Muscle layer of duodenum (tissue), 2 donors: Measurements from ENCODE around the gene PTPRD.
"Not testable (repeated sequence)": the region's sequence is repeated elsewhere in the genome, so short reads cannot be mapped to it uniquely, and the experiment has no call there.

Experiments used
- H3K27ac ChIP-seq: one replicate; pipeline ENCODE4 v1.7.0; 2013; ENCODE audit warnings: mild to moderate bottlenecking, low read length
- H3K27me3 ChIP-seq: one replicate; pipeline ENCODE4 v1.7.0; 2013; ENCODE audit warnings: low read depth, mild to moderate bottlenecking, control low read depth, low read length
- H3K36me3 ChIP-seq, 2 donors: one replicate each; pipeline ENCODE4 v1.7.0; 2013; ENCODE audit warnings: low read length in 2 of 2, control low read depth in 1 of 2, mild to moderate bottlenecking in 1 of 2; ENCODE audit not compliant: insufficient read depth in 2 of 2, control insufficient read depth in 1 of 2
- H3K4me1 ChIP-seq, 2 donors: one replicate each; pipeline ENCODE4 v1.7.0; 2013; ENCODE audit warnings: low read length in 2 of 2, mild to moderate bottlenecking in 2 of 2, control low read depth in 1 of 2, moderate library complexity in 1 of 2; ENCODE audit not compliant: insufficient read depth in 2 of 2, control insufficient read depth in 1 of 2
- H3K4me3 ChIP-seq, 2 donors: one replicate each; pipeline ENCODE4 v1.7.0; 2013; ENCODE audit warnings: low read length in 2 of 2, low read depth in 1 of 2, mild to moderate bottlenecking in 1 of 2
- H3K9me3 ChIP-seq, 2 donors: one replicate each; pipeline ENCODE4 v1.7.0; 2013; ENCODE audit warnings: low read length in 2 of 2, control low read depth in 1 of 2, mild to moderate bottlenecking in 1 of 2; ENCODE audit not compliant: control insufficient read depth in 1 of 2
- donor health status: healthy.

Gene PTPRD

GRCh38 chr9:8713811-8714165 lies 1899.0 kb downstream of the PTPRD start:
- Histone ChIP-seq H3K36me3 (no peaks in the 10 kb centered on the region), H3K4me1 (no peaks in the 10 kb centered on the region)

GRCh38 chr9:8713149-8713810 lies 1899.5 kb downstream of the PTPRD start:
- no peaks in the 10 kb centered on the region for H3K4me1 ChIP-seq
- no peak overlapping the region for H3K27ac ChIP-seq
- no peaks in the 10 kb centered on the region for H3K9me3 ChIP-seq
- no peaks in the 10 kb centered on the region for H3K27me3 ChIP-seq
- H3K4me3 ChIP-seq, result no peak overlapping the region
- no peaks in the 10 kb centered on the region for H3K36me3 ChIP-seq

More at GRCh38 chr9:8713811-8714165, 1899.0 kb downstream of the PTPRD start:
- H3K27ac ChIP-seq, result no peak overlapping the region
- no peaks in the 10 kb centered on the region for H3K9me3 ChIP-seq
- H3K4me3 ChIP-seq, result no peak overlapping the region
- no peaks in the 10 kb centered on the region for H3K27me3 ChIP-seq

GRCh38 chr9:8709731-8710130 lies 1903.1 kb downstream of the PTPRD start:
- Histone ChIP-seq H3K4me3 (no peak overlapping the region), H3K27me3 (no peaks in the 10 kb centered on the region), H3K9me3 (no peaks in the 10 kb centered on the region), H3K36me3 (no peaks in the 10 kb centered on the region), H3K27ac (no peak overlapping the region), H3K4me1 (no peaks in the 10 kb centered on the region)

GRCh38 chr9:8708728-8709127 lies 1904.1 kb downstream of the PTPRD start:
- Histone ChIP-seq H3K27me3 (no peaks in the 10 kb centered on the region), H3K9me3 (no peaks in the 10 kb centered on the region), H3K36me3 (no peaks in the 10 kb centered on the region), H3K4me1 (no peaks in the 10 kb centered on the region), H3K27ac (no peak overlapping the region), H3K4me3 (no peak overlapping the region)

GRCh38 chr9:8706998-8707397 lies 1905.8 kb downstream of the PTPRD start:
- no peak overlapping the region for H3K27ac ChIP-seq
- no peaks in the 10 kb centered on the region for H3K9me3 ChIP-seq
- no peak overlapping the region for H3K4me3 ChIP-seq
- no peaks in the 10 kb centered on the region for H3K36me3 ChIP-seq
- H3K27me3 ChIP-seq, result no peaks in the 10 kb centered on the region
- no peaks in the 10 kb centered on the region for H3K4me1 ChIP-seq

- H3K27me3 ChIP-seq, result no peaks in the 10 kb centered on the region
- no peak overlapping the region for H3K27ac ChIP-seq
- no peak overlapping the region for H3K4me3 ChIP-seq
- H3K9me3 ChIP-seq, result no peaks in the 10 kb centered on the region
- H3K36me3 ChIP-seq, result no peaks in the 10 kb centered on the region
- H3K4me1 ChIP-seq, result no peaks in the 10 kb centered on the region
Measured at GRCh38 chr9:8706531-8706930, 1906.3 kb downstream of the PTPRD start.

GRCh38 chr9:8705861-8706260 lies 1906.9 kb downstream of the PTPRD start:
- Histone ChIP-seq H3K36me3 (no peaks in the 10 kb centered on the region), H3K4me3 (no peak overlapping the region), H3K27ac (no peak overlapping the region), H3K4me1 (no peaks in the 10 kb centered on the region), H3K27me3 (no peaks in the 10 kb centered on the region), H3K9me3 (no peaks in the 10 kb centered on the region)

GRCh38 chr9:8703904-8704303 lies 1908.9 kb downstream of the PTPRD start:
- H3K36me3 ChIP-seq, result no peaks in the 10 kb centered on the region
- H3K9me3 ChIP-seq, result no peaks in the 10 kb centered on the region
- no peaks in the 10 kb centered on the region for H3K4me1 ChIP-seq

GRCh38 chr9:8701904-8702303 lies 1910.9 kb downstream of the PTPRD start:
- H3K27ac ChIP-seq, result no peak overlapping the region
- no peaks in the 10 kb centered on the region for H3K9me3 ChIP-seq
- no peaks in the 10 kb centered on the region for H3K4me1 ChIP-seq
- no peaks in the 10 kb centered on the region for H3K27me3 ChIP-seq
- H3K36me3 ChIP-seq, result no peaks in the 10 kb centered on the region
- H3K4me3 ChIP-seq, result no peak overlapping the region

More at GRCh38 chr9:8703904-8704303, 1908.9 kb downstream of the PTPRD start:
- Histone ChIP-seq H3K27me3 (no peaks in the 10 kb centered on the region), H3K27ac (no peak overlapping the region), H3K4me3 (no peak overlapping the region)

- H3K27ac ChIP-seq, H3K27me3 ChIP-seq, H3K9me3 ChIP-seq, H3K36me3 ChIP-seq, H3K4me1 ChIP-seq, H3K4me3 ChIP-seq: not testable (repeated sequence)
Measured at GRCh38 chr9:8697565-8697964, 1915.2 kb downstream of the PTPRD start.

- H3K27ac ChIP-seq, result no peak overlapping the region
- H3K9me3 ChIP-seq, result no peaks in the 10 kb centered on the region
- no peaks in the 10 kb centered on the region for H3K4me1 ChIP-seq
- H3K4me3 ChIP-seq, result no peak overlapping the region
- H3K36me3 ChIP-seq, result no peaks in the 10 kb centered on the region
- no peaks in the 10 kb centered on the region for H3K27me3 ChIP-seq
Measured at GRCh38 chr9:8696516-8696915, 1916.3 kb downstream of the PTPRD start.

GRCh38 chr9:8694983-8695588 lies 1917.7 kb downstream of the PTPRD start:
- no peaks in the 10 kb centered on the region for H3K36me3 ChIP-seq
- no peaks in the 10 kb centered on the region for H3K4me1 ChIP-seq
- no peak overlapping the region for H3K27ac ChIP-seq
- H3K27me3 ChIP-seq, result no peaks in the 10 kb centered on the region
- H3K4me3 ChIP-seq, result no peak overlapping the region
- no peaks in the 10 kb centered on the region for H3K9me3 ChIP-seq
